ENCODE data around the gene MTERF2. TPM values are rescaled to one million over a fixed set of nuclear protein-coding genes. Genes with fewer than 3 reads are reported as not detected.
"Not testable (repeated sequence)": the region's sequence is repeated elsewhere in the genome, so short reads cannot be mapped to it uniquely, and the experiment has no call there.

MTERF2 gene
- total RNA-seq, result 3.9 and 5.2 TPM in 2 replicates

DNA sequence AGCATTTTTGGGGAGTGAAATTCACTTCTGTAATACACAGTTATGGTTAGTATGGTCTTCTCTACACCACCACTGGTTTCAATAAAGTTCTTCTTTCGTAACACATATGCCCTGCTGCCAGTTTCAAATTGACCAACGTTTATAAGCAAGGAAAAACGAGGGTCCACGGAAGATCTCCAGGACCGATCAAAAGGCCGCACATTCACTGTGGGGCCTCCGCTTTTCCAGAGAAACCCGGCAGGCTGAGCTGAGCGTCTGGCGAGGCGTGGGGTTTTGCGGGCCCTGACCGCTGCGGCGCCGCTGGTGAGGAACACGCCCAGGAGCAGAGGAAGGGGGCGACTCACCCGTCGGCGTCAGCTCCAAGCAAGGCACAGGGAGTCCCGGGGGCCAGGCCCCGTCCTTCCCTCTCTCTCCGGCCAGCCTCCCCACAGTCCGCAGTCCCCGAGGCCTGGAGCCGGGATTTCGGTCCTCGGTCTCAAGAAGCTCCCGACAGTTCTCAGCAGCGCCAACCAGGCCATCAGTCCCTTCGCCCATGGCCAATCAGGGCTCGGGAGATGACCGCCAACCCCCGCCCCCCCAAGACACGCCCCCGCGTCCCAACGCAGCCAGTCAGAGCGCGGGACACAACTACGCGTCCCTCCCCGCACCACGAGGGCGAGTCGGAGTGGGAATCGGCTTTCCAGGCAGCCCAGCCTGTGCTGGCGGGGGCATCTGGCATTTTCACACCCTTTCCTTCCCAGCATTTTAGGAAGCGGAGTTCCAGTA is at the start of gene MTERF2:
Gene MTERF2 (minus strand): TSS at position 522 of the 765 bp plus-strand sequence. CDS start 8,432 bp downstream, outside the sequence.
- Mint-ChIP-seq H3K4me3 (peak within 1 kb of the TSS; percentile 91), H3K4me1 (ENCODE audit: low read depth) (peaks cover 41% of the 10 kb centered on the region), H3K27ac (peak within 1 kb of the TSS; percentile 85), H3K9me3 (no peaks in the 10 kb centered on the region), H3K27me3 (ENCODE audit: insufficient read depth) (peaks cover 2% of the 10 kb centered on the region), H3K36me3 (ENCODE audit: low read depth) (peaks cover 23% of the 10 kb centered on the region)
- peak; percentile 69 for DNase-seq (ENCODE audit: low spot score)
- intact Hi-C loops (cut with micrococcal nuclease), result loop anchor here (1.0 to 2.0 kb wide), 5 partner anchors 31 to 684 kb away; partner anchors contain the start of genes CRY1 and TCP11L2

- H3K4me3 Mint-ChIP-seq, result no peak overlapping the region
- no peak for DNase-seq (ENCODE audit: low spot score)
- H3K9me3 Mint-ChIP-seq, result peaks cover 11% of the 10 kb centered on the region
- no peak overlapping the region for H3K27ac Mint-ChIP-seq
- peaks cover 14% of the 10 kb centered on the region for H3K36me3 Mint-ChIP-seq (ENCODE audit: low read depth)
- intact Hi-C loops (cut with micrococcal nuclease), result no loop called here
- no peaks in the 10 kb centered on the region for H3K4me1 Mint-ChIP-seq (ENCODE audit: low read depth)
- H3K27me3 Mint-ChIP-seq (ENCODE audit: insufficient read depth), result no peaks in the 10 kb centered on the region
These were observed 48.8 kb upstream of the MTERF2 start for GRCh38 chr12:107035733-107036132.

DNA sequence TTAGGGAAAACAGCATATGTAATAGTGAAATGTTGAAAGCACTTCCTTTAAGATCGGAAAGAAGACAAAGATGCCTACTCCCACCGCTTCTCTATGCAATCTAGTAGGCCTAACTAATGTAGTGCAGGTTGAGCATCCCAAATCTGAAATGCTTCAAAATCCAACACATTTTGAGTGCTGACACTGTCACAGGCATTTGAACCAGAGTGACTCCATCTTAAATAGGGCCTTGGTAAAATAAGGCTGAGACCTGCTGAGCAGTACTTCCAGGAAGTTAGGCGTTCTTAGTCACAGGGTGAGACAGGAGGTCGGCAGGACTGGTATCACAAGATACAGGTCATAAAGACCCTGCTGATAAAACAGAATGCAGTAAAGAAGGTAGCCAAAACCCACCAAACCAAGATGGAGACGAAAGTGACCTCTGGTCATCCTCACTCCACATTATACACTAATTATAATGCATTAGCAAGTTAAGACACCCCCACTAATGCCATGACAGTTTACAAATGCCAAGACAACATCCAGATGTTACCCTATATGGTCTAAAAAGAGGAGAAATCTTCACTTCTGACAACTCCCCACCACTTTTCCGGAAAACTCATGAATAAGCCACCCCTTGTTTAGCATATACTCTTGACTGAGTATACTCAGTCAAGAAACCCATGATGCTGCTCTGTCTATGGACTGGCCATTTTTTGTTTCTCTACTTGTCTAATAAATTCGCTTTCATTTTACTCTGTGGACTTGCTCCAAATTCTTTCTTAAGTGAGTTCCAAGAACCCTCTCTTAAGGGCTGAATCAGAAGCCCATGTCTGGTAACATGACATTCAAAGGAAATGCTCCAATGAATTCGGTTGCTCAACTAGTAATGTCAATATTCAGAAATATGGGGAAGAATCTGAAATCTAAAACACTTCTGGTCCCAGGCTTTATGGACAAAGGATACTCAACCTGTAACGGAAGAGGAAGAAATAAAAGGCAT is 47.1 kb upstream of the MTERF2 start:
- Mint-ChIP-seq H3K9me3 (peaks cover 8% of the 10 kb centered on the region), H3K27ac (no peak overlapping the region), H3K27me3 (ENCODE audit: insufficient read depth) (no peaks in the 10 kb centered on the region), H3K4me3 (no peak overlapping the region), H3K4me1 (ENCODE audit: low read depth) (no peaks in the 10 kb centered on the region), H3K36me3 (ENCODE audit: low read depth) (peaks cover 14% of the 10 kb centered on the region)
- intact Hi-C loops (cut with micrococcal nuclease), result no loop called here
- no peak for DNase-seq (ENCODE audit: low spot score)

DNA sequence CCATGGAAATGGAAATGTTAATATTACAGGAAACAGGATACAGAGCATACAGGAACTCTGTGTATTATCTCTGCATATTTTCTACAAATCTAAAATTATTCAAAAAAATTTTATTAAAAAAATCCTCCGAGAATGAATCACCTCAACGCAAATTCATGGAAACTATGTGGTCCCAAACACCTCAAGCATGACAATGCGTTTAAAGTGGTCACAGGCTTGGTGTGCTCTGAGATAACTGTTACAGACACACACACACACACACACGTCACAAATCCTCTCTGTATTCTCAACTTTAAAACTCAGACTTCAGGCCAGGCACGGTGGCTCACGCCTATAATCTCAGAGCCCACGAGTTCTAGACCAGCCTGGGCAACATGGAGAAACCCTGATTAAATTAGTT is 45.3 kb upstream of the MTERF2 start:
- Mint-ChIP-seq H3K4me1 (ENCODE audit: low read depth) (peaks cover 7% of the 10 kb centered on the region), H3K9me3 (peaks cover 8% of the 10 kb centered on the region), H3K27ac (no peak overlapping the region), H3K36me3 (ENCODE audit: low read depth) (peaks cover 9% of the 10 kb centered on the region), H3K4me3 (no peak overlapping the region), H3K27me3 (ENCODE audit: insufficient read depth) (no peaks in the 10 kb centered on the region)
- intact Hi-C loops (cut with micrococcal nuclease), result no loop called here
- no peak for DNase-seq (ENCODE audit: low spot score)

DNA sequence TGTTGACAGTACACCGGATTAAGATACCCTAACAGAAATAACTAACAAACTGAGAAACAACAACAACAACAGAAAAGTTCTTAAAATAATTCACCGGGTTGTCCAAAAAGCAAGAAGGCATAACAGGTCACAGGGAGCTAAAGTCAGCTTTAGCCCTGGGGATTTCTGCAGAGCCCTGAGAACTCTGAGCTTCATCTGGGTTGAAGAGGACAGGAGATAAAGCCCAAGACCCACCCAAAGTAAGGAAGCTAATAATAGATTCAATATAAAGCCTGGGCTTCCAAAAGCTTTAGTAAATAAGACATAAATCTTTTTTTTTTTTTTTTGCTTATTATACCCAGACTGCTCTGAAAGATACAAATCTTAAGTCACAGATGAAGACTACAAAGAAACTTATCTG is 44.1 kb upstream of the MTERF2 start:
- no peaks in the 10 kb centered on the region for H3K27me3 Mint-ChIP-seq (ENCODE audit: insufficient read depth)
- no peak for DNase-seq (ENCODE audit: low spot score)
- intact Hi-C loops (cut with micrococcal nuclease), result no loop called here
- no peak overlapping the region for H3K4me3 Mint-ChIP-seq
- no peaks in the 10 kb centered on the region for H3K9me3 Mint-ChIP-seq
- peaks cover 10% of the 10 kb centered on the region for H3K4me1 Mint-ChIP-seq (ENCODE audit: low read depth)
- H3K36me3 Mint-ChIP-seq (ENCODE audit: low read depth), result peaks cover 2% of the 10 kb centered on the region
- no peak overlapping the region for H3K27ac Mint-ChIP-seq

DNA sequence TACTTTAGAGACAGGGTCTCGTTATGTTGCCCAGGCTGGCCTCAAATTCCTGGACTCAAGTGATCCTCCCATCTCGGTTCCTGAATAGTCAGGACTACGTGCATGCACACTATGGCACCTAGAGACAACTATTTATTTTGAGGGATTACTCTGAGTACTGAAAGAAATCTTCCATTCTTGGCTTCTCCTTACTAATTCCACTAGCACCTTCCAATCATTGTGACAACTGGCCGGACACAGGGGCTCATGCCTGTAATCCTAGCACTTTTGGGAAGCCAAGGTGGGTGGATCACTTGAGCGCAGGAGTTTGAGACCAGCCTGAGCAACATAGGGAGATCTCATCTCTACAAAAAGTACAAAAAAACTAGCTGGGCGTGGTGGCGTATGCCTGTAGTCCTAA is 42.1 kb upstream of the MTERF2 start:
- H3K36me3 Mint-ChIP-seq (ENCODE audit: low read depth), result no peaks in the 10 kb centered on the region
- H3K27ac Mint-ChIP-seq, result no peak overlapping the region
- intact Hi-C loops (cut with micrococcal nuclease), result no loop called here
- H3K9me3 Mint-ChIP-seq, result no peaks in the 10 kb centered on the region
- H3K4me3 Mint-ChIP-seq, result no peak overlapping the region
- DNase-seq (ENCODE audit: low spot score), result no peak
- peaks cover 10% of the 10 kb centered on the region for H3K4me1 Mint-ChIP-seq (ENCODE audit: low read depth)
- no peaks in the 10 kb centered on the region for H3K27me3 Mint-ChIP-seq (ENCODE audit: insufficient read depth)

- Mint-ChIP-seq H3K27ac (peak overlapping the region; percentile 12), H3K4me3 (no peak overlapping the region), H3K36me3 (ENCODE audit: low read depth) (no peaks in the 10 kb centered on the region), H3K4me1 (ENCODE audit: low read depth) (peaks cover 10% of the 10 kb centered on the region), H3K9me3 (no peaks in the 10 kb centered on the region), H3K27me3 (ENCODE audit: insufficient read depth) (no peaks in the 10 kb centered on the region)
- DNase-seq (ENCODE audit: low spot score), result no peak
- intact Hi-C loops (cut with micrococcal nuclease), result loop anchor here (2.0 kb wide), 1 partner anchor 41 kb away; the partner anchor contains the start of gene MTERF2
These were observed 40.7 kb upstream of the MTERF2 start for GRCh38 chr12:107027636-107028053.

- H3K4me1 Mint-ChIP-seq (ENCODE audit: low read depth), result peaks cover 10% of the 10 kb centered on the region
These were observed 40.1 kb upstream of the MTERF2 start for GRCh38 chr12:107026806-107027635.

GRCh38 chr12:107026356-107026755 is 39.4 kb upstream of the MTERF2 start:
- not testable (repeated sequence) for H3K4me3 Mint-ChIP-seq, H3K9me3 Mint-ChIP-seq
- intact Hi-C loops (cut with micrococcal nuclease), result loop anchor here (2.0 kb wide), 1 partner anchor 40 kb away; the partner anchor contains the start of gene MTERF2

More at GRCh38 chr12:107026806-107027635, 40.1 kb upstream of the MTERF2 start:
- Mint-ChIP-seq H3K27me3 (ENCODE audit: insufficient read depth) (no peaks in the 10 kb centered on the region), H3K9me3 (no peaks in the 10 kb centered on the region), H3K27ac (peak overlapping the region; percentile 12), H3K4me3 (no peak overlapping the region), H3K36me3 (ENCODE audit: low read depth) (no peaks in the 10 kb centered on the region)
- DNase-seq (ENCODE audit: low spot score), result no peak
- intact Hi-C loops (cut with micrococcal nuclease), result loop anchor here (2.0 kb wide), 1 partner anchor 40 kb away; the partner anchor contains the start of gene MTERF2

GRCh38 chr12:107025671-107026070 is 38.7 kb upstream of the MTERF2 start:
- no peaks in the 10 kb centered on the region for H3K9me3 Mint-ChIP-seq
- intact Hi-C loops (cut with micrococcal nuclease), result loop anchor here (2.0 kb wide), 1 partner anchor 39 kb away; the partner anchor contains the start of gene MTERF2
- no peak overlapping the region for H3K27ac Mint-ChIP-seq
- H3K27me3 Mint-ChIP-seq (ENCODE audit: insufficient read depth), result no peaks in the 10 kb centered on the region
- DNase-seq (ENCODE audit: low spot score), result no peak
- H3K36me3 Mint-ChIP-seq (ENCODE audit: low read depth), result peaks cover 1% of the 10 kb centered on the region
- H3K4me3 Mint-ChIP-seq, result no peak overlapping the region
- H3K4me1 Mint-ChIP-seq (ENCODE audit: low read depth), result peaks cover 10% of the 10 kb centered on the region

More at GRCh38 chr12:107026356-107026755, 39.4 kb upstream of the MTERF2 start:
- H3K36me3 Mint-ChIP-seq (ENCODE audit: low read depth); H3K4me1 Mint-ChIP-seq (ENCODE audit: low read depth); H3K27ac Mint-ChIP-seq; H3K27me3 Mint-ChIP-seq (ENCODE audit: insufficient read depth); DNase-seq (ENCODE audit: low spot score): not testable (repeated sequence)

GRCh38 chr12:107019546-107019945 is 32.6 kb upstream of the MTERF2 start:
- no peak overlapping the region for H3K4me3 Mint-ChIP-seq
- no peak for DNase-seq (ENCODE audit: low spot score)
- intact Hi-C loops (cut with micrococcal nuclease), result no loop called here
- peaks cover 10% of the 10 kb centered on the region for H3K36me3 Mint-ChIP-seq (ENCODE audit: low read depth)
- no peaks in the 10 kb centered on the region for H3K4me1 Mint-ChIP-seq (ENCODE audit: low read depth)
- H3K9me3 Mint-ChIP-seq, result no peaks in the 10 kb centered on the region
- no peak overlapping the region for H3K27ac Mint-ChIP-seq
- no peaks in the 10 kb centered on the region for H3K27me3 Mint-ChIP-seq (ENCODE audit: insufficient read depth)

GRCh38 chr12:107017042-107017441 is 30.1 kb upstream of the MTERF2 start:
- no peak overlapping the region for H3K4me3 Mint-ChIP-seq
- peaks cover 10% of the 10 kb centered on the region for H3K36me3 Mint-ChIP-seq (ENCODE audit: low read depth)
- intact Hi-C loops (cut with micrococcal nuclease), result no loop called here
- H3K27me3 Mint-ChIP-seq (ENCODE audit: insufficient read depth), result no peaks in the 10 kb centered on the region
- no peaks in the 10 kb centered on the region for H3K9me3 Mint-ChIP-seq
- H3K27ac Mint-ChIP-seq, result no peak overlapping the region
- no peak for DNase-seq (ENCODE audit: low spot score)
- H3K4me1 Mint-ChIP-seq (ENCODE audit: low read depth), result no peaks in the 10 kb centered on the region
